GM19372 (cell line): Measurements from ENCODE around the gene EHD3.

Experiments used
- ATAC-seq: cut with Tn5 transposase; IDR thresholded peaks from one replicate; pipeline ENCODE4 v1.9.1; 2021; ENCODE audit warnings: mild to moderate bottlenecking, low read depth, moderate library complexity; ENCODE audit not compliant: unreplicated experiment

EHD3 gene

GRCh38 chr2:31233741-31234682, at the start of gene EHD3:
TSS of gene EHD3 (plus strand) at chr2:31234152. CDS start at chr2:31234622, 470 bp downstream.
- peak; percentile 94 for ATAC-seq

GRCh38 chr2:31187166-31187565, 46.8 kb upstream of the EHD3 start:
- no peak for ATAC-seq

- ATAC-seq: no peak
These were observed 45.8 kb upstream of the EHD3 start for GRCh38 chr2:31188131-31188530.

- no peak for ATAC-seq
These were observed 44.8 kb upstream of the EHD3 start for GRCh38 chr2:31189141-31189540.

GRCh38 chr2:31190188-31190587, 43.8 kb upstream of the EHD3 start:
- ATAC-seq: no peak

- ATAC-seq: no peak
These were observed 42.0 kb upstream of the EHD3 start for GRCh38 chr2:31191931-31192330.

- ATAC-seq: no peak
These were observed 41.6 kb upstream of the EHD3 start for GRCh38 chr2:31192396-31192795.

- ATAC-seq: no peak
These were observed 41.0 kb upstream of the EHD3 start for GRCh38 chr2:31192851-31193392.

GRCh38 chr2:31193806-31194205, 40.1 kb upstream of the EHD3 start:
- ATAC-seq: no peak

- ATAC-seq: no peak
These were observed 37.3 kb upstream of the EHD3 start for GRCh38 chr2:31196622-31197021.

GRCh38 chr2:31197166-31197565, 36.8 kb upstream of the EHD3 start:
- ATAC-seq: no peak

GRCh38 chr2:31197669-31198068, 36.3 kb upstream of the EHD3 start:
- ATAC-seq: no peak

- ATAC-seq: no peak
These were observed 34.7 kb upstream of the EHD3 start for GRCh38 chr2:31199206-31199605.

GRCh38 chr2:31200972-31201371, 33.0 kb upstream of the EHD3 start:
- no peak for ATAC-seq

- no peak for ATAC-seq
These were observed 31.9 kb upstream of the EHD3 start for GRCh38 chr2:31202041-31202440.

GRCh38 chr2:31202833-31203232, 31.1 kb upstream of the EHD3 start:
- no peak for ATAC-seq

- ATAC-seq: no peak
These were observed 30.0 kb upstream of the EHD3 start for GRCh38 chr2:31203916-31204315.

- no peak for ATAC-seq
These were observed 29.2 kb upstream of the EHD3 start for GRCh38 chr2:31204783-31205182.

GRCh38 chr2:31205186-31205585, 28.8 kb upstream of the EHD3 start:
- ATAC-seq: no peak

GRCh38 chr2:31205613-31206012, 28.3 kb upstream of the EHD3 start:
- no peak for ATAC-seq

- ATAC-seq: no peak
These were observed 26.2 kb upstream of the EHD3 start for GRCh38 chr2:31207790-31208189.

GRCh38 chr2:31208240-31208639, 25.7 kb upstream of the EHD3 start:
- no peak for ATAC-seq
